Right renal cortex interstitium (tissue), 3 donors: Measurements from ENCODE around the gene UBR1. TPM values are rescaled to one million over a fixed set of nuclear protein-coding genes. Genes with fewer than 3 reads are reported as not detected.
"Not testable (repeated sequence)": the region's sequence is repeated elsewhere in the genome, so short reads cannot be mapped to it uniquely, and the experiment has no call there.

Experiments
- DNase-seq, 3 donors: peaks; one replicate each; pipeline ENCODE4 v3.0.0-alpha.2; 2013; ENCODE audit warnings: low read depth in 3 of 3, low spot score in 2 of 3
- polyA plus RNA-seq, 3 donors: library from polyadenylated mRNA; unstranded; fragments of 120-200 nt; gene quantifications; one replicate each; pipeline ENCODE4 v1.2.1, GENCODE V29; 2013; ENCODE audit not compliant: insufficient read length in 3 of 3

UBR1 gene
- polyA plus RNA-seq, 3 donors, result 22.6 to 23.8 (median 22.9) TPM

GRCh38 chr15:42919308-42919707, 186.5 kb downstream of the UBR1 start:
- DNase-seq, result no peak

- no peak for DNase-seq
These were observed 187.8 kb downstream of the UBR1 start for GRCh38 chr15:42918047-42918446.

GRCh38 chr15:42915654-42916315, 190.1 kb downstream of the UBR1 start:
- DNase-seq, result no peak

- no peak for DNase-seq
These were observed 190.9 kb downstream of the UBR1 start for GRCh38 chr15:42914728-42915497.

- no peak for DNase-seq
These were observed 194.7 kb downstream of the UBR1 start for GRCh38 chr15:42911058-42911592.

- DNase-seq, result no peak
These were observed 197.3 kb downstream of the UBR1 start for GRCh38 chr15:42908538-42908937.

- DNase-seq, result no peak
These were observed 202.2 kb downstream of the UBR1 start for GRCh38 chr15:42903388-42904324.

- DNase-seq, result not testable (repeated sequence)
These were observed 211.9 kb downstream of the UBR1 start for GRCh38 chr15:42893911-42894310.

Other genes with a start within 250 kb of the UBR1 start
- gene TTBK2, start 185.3 kb downstream of the UBR1 start, polyA plus RNA-seq, result 1 to 10 TPM; 9.1 to 9.6 (median 9.1) TPM
- gene TMEM62, start 27.5 kb upstream of the UBR1 start, polyA plus RNA-seq, result 10 to 100 TPM; 15.1 to 17.7 (median 16.3) TPM
- gene CCNDBP1, start 79.4 kb upstream of the UBR1 start, polyA plus RNA-seq, result 10 to 100 TPM; 55.9 to 61.7 (median 56.7) TPM
- 1 to 10 TPM; 1.3 to 1.8 (median 1.3) TPM for gene EPB42, start 115.0 kb upstream of the UBR1 start, polyA plus RNA-seq
- gene TGM5, start 160.9 kb upstream of the UBR1 start, polyA plus RNA-seq, result not detected
- gene TGM7, start 196.2 kb upstream of the UBR1 start, polyA plus RNA-seq, result not detected
- 10 to 100 TPM; 13.7 to 15.9 (median 14.7) TPM for gene LCMT2, start 224.5 kb upstream of the UBR1 start, polyA plus RNA-seq